Measurements from ENCODE around the gene TUBA1A.
"Not testable (repeated sequence)": the region's sequence is repeated elsewhere in the genome, so short reads cannot be mapped to it uniquely, and the experiment has no call there.

Gene TUBA1A

DNA sequence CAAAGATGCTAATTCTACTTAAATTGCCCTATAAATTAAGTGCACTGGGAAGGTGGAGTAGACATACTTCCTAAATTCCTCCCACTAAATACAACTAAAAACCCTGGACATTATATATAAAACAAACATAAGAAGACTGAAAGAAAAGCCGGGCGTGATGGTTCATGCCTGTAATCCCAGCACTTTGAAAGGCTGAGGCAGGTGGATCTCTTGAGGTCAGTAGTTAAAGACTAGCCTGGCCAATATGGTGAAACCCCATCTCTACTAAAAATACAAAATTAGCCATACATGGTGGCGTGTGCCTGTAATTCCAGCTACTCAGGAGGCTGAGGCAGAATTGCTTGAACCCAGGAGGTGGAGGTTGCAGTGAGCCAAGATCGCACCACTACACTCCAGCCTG, 27.0 kb downstream of the TUBA1A start:
- not testable (repeated sequence) for H3K27ac ChIP-seq

GRCh38 chr12:49161092-49161795, 27.6 kb downstream of the TUBA1A start:
- no peak overlapping the region for H3K27ac ChIP-seq
- no peak overlapping the region for H3K4me3 ChIP-seq

More for the DNA sequence above, 27.0 kb downstream of the TUBA1A start:
- not testable (repeated sequence) for H3K4me3 ChIP-seq

DNA sequence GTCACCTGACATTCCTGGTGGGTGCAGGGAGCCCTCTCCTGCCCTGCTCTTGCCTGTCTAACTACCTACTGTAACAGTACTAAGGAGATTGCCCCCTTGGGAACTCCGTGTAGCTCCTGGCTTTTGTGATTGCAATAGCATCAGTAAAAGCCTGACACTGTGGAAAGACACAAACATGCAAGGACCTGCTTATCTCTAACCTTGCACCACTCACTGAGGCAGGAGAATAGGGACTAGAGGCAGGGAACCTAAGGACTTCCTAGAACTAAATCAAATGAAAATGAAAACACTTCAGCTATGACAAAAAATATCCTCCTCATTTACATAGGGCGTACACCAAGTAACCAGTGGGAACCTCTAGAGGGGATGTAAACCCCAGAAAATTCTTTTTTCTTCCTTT, 28.5 kb downstream of the TUBA1A start:
- Histone ChIP-seq H3K27ac (no peak overlapping the region), H3K4me3 (no peak overlapping the region)

DNA sequence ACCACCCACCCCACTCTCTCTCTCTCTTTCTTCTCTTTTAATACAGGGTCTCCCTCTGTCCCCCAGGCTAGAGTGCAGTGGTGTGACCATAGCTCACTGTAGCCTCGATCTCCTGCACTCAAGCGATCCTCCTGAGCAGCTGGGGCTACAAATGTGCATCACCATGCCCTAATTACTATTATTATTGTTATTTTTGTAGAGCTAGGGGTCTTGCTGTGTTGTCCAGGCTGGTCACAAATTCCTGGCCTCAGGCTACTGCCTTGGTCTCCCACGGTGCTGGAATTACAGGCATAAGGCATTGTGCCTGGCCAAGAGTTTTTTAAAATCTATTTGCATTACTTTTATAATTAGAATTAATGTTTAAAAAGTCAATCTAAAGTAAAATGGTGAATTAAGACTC, 34.7 kb downstream of the TUBA1A start:
- H3K27ac ChIP-seq = no peak overlapping the region
- no peak overlapping the region for H3K4me3 ChIP-seq

DNA sequence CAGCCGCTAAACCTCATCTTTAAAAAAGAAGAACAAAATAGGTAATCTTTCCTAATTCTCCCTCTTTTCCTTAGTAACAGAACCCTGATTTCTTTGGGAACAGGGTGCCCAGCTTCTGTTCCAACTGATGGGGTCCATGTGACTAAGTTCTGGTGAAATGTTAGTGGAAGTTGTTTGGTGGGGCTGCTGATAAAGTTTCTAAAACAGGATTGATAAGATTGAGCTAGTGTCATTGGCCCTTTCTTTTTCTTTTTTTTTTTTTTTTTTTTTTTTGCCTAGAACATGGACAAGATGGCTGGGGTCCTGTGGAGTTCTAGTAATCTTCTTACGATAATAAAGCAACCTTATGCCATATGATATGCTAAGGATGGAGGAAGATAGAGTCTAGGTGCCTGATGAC, 41.5 kb downstream of the TUBA1A start:
- Histone ChIP-seq H3K4me3 (no peak overlapping the region), H3K27ac (no peak overlapping the region)

DNA sequence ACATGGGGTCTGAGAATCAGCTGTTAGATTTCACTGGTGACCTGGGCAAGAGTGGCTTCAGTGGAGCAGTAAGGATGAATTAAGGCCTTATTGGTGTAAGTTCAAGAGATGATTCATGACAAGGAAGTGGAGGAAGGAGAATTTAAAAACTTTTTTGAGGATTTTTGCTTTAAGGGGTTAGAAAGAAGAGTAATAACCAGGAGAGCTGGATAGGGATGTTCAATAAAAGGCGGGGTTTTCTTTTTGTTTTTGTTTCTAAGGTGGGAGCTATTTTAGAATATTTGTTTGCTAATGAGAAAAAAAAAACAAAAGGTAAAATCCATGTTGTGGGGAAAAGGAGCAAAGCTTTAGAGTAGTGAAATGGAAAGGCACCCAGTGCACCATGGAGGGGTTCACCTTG, 42.5 kb downstream of the TUBA1A start:
- H3K4me3 ChIP-seq = no peak overlapping the region
- H3K27ac ChIP-seq = no peak overlapping the region

DNA sequence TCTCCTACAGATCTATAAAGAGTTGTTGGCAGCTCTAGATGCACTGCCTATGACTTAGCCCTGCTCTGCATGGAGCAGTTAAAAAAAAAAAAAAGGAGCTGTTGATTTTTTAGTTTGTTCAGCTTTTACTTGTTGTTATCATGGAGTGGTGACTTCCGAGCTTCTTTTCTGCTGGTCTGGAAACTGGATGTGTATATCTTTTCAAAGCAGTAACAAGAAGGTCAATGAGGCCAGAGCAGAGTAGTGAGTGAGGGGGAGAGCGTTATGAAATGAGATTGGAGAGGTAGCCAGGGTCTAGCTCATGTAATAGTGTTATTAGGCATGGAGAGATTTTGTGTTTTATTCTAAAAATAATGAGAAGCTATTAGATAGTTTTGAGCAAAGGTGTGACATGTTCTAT, 44.5 kb downstream of the TUBA1A start:
- no peak overlapping the region for H3K4me3 ChIP-seq
- no peak overlapping the region for H3K27ac ChIP-seq

DNA sequence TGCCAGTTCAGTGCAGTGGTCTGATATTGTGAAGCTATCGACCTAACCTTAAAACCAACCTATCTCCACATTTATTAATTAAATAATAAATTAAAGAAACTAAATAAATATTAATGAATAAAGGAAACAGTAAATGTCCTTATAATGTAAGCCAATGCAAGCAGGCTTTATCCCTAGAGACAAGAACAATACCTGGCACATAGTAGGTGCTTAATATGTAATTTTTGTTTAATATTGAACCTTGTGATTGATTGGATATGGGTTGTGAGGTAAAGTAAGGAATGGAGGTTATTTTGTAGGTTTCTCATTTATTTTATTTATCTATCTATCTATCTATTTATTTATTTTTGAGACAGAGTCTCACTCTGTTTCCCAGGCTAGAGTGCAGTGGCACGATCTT, 49.9 kb downstream of the TUBA1A start:
- no peak overlapping the region for H3K27ac ChIP-seq
- H3K4me3 ChIP-seq = no peak overlapping the region

GRCh38 chr12:49138587-49138986, 50.3 kb downstream of the TUBA1A start:
- H3K4me3 ChIP-seq = no peak overlapping the region
- no peak overlapping the region for H3K27ac ChIP-seq

DNA sequence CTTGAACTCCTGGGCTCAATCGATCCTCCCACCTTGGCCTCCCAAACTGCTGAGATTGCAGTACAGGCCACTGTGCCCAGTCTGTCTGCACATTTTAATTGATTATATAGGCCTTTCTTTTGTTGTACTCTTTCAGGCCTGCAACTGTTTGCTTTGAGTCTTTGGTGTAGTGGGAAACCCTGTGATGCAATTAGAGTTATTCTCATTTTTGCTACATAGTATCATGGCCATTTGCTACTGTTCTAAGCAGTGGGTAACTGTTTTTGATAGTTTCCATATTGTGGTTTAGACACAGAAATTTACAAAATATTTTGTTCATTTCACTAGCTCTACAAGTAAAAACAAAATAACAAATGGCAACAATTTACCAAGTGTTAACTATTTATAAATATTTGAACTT, 51.4 kb downstream of the TUBA1A start:
- Histone ChIP-seq H3K4me3 (no peak overlapping the region), H3K27ac (no peak overlapping the region)

- H3K27ac ChIP-seq, H3K4me3 ChIP-seq: not testable (repeated sequence)
Measured at GRCh38 chr12:49136997-49137396, 51.9 kb downstream of the TUBA1A start.
